CD4-positive, alpha-beta T cell (primary cell): ENCODE data around the gene NR5A1. TPM values are rescaled to one million over a fixed set of nuclear protein-coding genes. Genes with fewer than 3 reads are reported as not detected.

ENCODE experiments used
- ATAC-seq: fragments of 200-7000 bp; cut with Tn5 transposase; one replicate; pipeline ENCODE4 v1.10.0; 2022; ENCODE audit warnings: mild to moderate bottlenecking; ENCODE audit not compliant: poor library complexity
- CTCF ChIA-PET: fragments of 350-600 bp; sonication (Branson Sonifier 250); formaldehyde crosslinking; loops from one replicate; lab custom pipeline; 2021; ENCODE audit warnings: antibody characterized with exemption, inconsistent platforms; lab: Charles Lee
- POLR2A ChIA-PET: fragments of 350-600 bp; sonication (Branson Sonifier 250); formaldehyde crosslinking; loops from one replicate; lab custom pipeline; 2021; ENCODE audit warnings: antibody characterized with exemption, inconsistent platforms; lab: Charles Lee
- DNase-seq, 14 experiments: peaks; one replicate each; pipeline ENCODE4 v3.0.0-alpha.2; 2013 to 2020; ENCODE audit warnings: mixed read lengths in 2 of 14
- H3K27ac ChIP-seq, 2 donors: one replicate each; pipeline versions ENCODE4 v1.5.1 to v1.7.0; 2013; ENCODE audit warnings: low read length in 2 of 2, low read depth in 1 of 2, mild to moderate bottlenecking in 1 of 2
- H3K27me3 ChIP-seq, 2 experiments: 1 replicate in 1 of 2; 2 replicates in 1 of 2; pipeline versions ENCODE4 v1.6.1 to v1.7.0; 2013; ENCODE audit warnings: low read length in 2 of 2, control low read depth in 1 of 2, mild to moderate bottlenecking in 1 of 2, moderate library complexity in 1 of 2; ENCODE audit not compliant: insufficient read depth in 2 of 2, control insufficient read depth in 1 of 2
- H3K36me3 ChIP-seq: one replicate; pipeline ENCODE4 v1.6.1; 2013; ENCODE audit warnings: low read length, control low read depth; ENCODE audit not compliant: insufficient read depth
- H3K4me1 ChIP-seq: one replicate; pipeline ENCODE4 v1.6.1; 2013; ENCODE audit warnings: low read length, control low read depth; ENCODE audit not compliant: insufficient read depth
- H3K4me3 ChIP-seq: one replicate; pipeline ENCODE4 v1.5.1; 2013; ENCODE audit warnings: mild to moderate bottlenecking, low read length, moderate library complexity
- H3K9me3 ChIP-seq, 2 experiments: 1 replicate in 1 of 2; 2 replicates in 1 of 2; pipeline versions ENCODE4 v1.6.1 to v1.7.0; 2013; ENCODE audit warnings: low read length in 2 of 2, mild to moderate bottlenecking in 2 of 2, control low read depth in 1 of 2, moderate library complexity in 1 of 2; ENCODE audit not compliant: control insufficient read depth in 1 of 2, insufficient read depth in 1 of 2
- H3K27ac Mint-ChIP-seq: one replicate; pipeline ENCODE4 v1.8.0; 2020; ENCODE audit warnings: mixed read lengths
- H3K27me3 Mint-ChIP-seq: one replicate; pipeline ENCODE4 v1.8.0; 2021; ENCODE audit warnings: mixed read lengths
- H3K36me3 Mint-ChIP-seq: one replicate; pipeline ENCODE4 v1.8.0; 2021; ENCODE audit warnings: low read depth, mixed read lengths
- H3K4me1 Mint-ChIP-seq: one replicate; pipeline ENCODE4 v1.8.0; 2021; ENCODE audit warnings: low read depth, mixed read lengths
- H3K4me3 Mint-ChIP-seq: one replicate; pipeline ENCODE4 v1.8.0; 2020; ENCODE audit warnings: mild to moderate bottlenecking, mixed read lengths
- H3K9me3 Mint-ChIP-seq: one replicate; pipeline ENCODE4 v1.8.0; 2020; ENCODE audit warnings: mixed read lengths
- intact Hi-C, 2 experiments: fragments of 100-400 bp; cut with DNase I in 1 of 2; cut with micrococcal nuclease in 1 of 2; formaldehyde crosslinking; loops; one replicate each; pipeline versions ENCODE4 v1.15.1 to v1.9.0; 2023 to 2025; cut with DNase I, micrococcal nuclease
- total RNA-seq, 174 experiments: library from RNA in 2 of 174; stranded (reverse) in 2 of 174; gene quantifications; one replicate each; pipeline ENCODE4 v1.2.3 and lab custom pipeline; 2021 to 2026
- TF ChIP-seq, protein P1 (sequence below): fragments of 200-600 bp; IDR thresholded peaks from one replicate; pipeline ENCODE4 v1.8.0; 2022; ENCODE audit warnings: antibody characterized with exemption, mild to moderate bottlenecking

Gene NR5A1
- total RNA-seq, 2 experiments from 2014 or later, result not detected

DNA sequence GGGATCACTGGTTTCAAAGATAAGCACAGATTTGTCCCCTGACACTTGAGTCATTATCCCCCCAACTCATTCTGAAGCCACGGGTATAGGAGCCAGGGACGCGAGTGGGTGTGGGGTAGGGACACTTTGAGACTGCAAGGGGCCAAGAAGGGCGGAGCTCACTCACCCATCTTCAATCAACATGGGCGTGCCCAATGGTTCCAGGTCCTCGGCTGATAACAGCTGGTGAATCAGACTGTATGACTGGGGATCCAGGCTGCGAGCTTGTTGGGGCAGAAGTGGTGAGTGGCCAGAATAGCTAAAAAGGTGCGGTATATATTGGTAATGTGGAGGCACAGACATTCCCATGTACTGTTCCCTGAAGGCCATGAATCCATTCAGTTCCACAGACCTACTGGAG lies 30.7 kb upstream of the NR5A1 start:
- no peaks in the 10 kb centered on the region for H3K4me1 Mint-ChIP-seq
- ChIA-PET CTCF (interaction anchor here (1.1 kb wide), 1 partner anchor 994 kb away, joined by 3 read pairs; no protein-coding TSS in a partner anchor), POLR2A (no interaction called here)
- H3K27ac Mint-ChIP-seq, result no peak overlapping the region
- no peak overlapping the region for H3K4me3 ChIP-seq
- no peaks in the 10 kb centered on the region for H3K9me3 ChIP-seq
- H3K36me3 Mint-ChIP-seq, result no peaks in the 10 kb centered on the region
- H3K27ac ChIP-seq, result no peak overlapping the region
- H3K4me1 ChIP-seq, result no peaks in the 10 kb centered on the region
- no peak overlapping the region for H3K4me3 Mint-ChIP-seq
- intact Hi-C loops, result loop anchor here in 1 of 2 experiments (5.0 kb wide), 2 partner anchors 411 to 991 kb away; no protein-coding TSS in a partner anchor
- DNase-seq (no peak), ATAC-seq (no peak)
- H3K36me3 ChIP-seq, result no peaks in the 10 kb centered on the region
- TF ChIP-seq, protein P1, sequence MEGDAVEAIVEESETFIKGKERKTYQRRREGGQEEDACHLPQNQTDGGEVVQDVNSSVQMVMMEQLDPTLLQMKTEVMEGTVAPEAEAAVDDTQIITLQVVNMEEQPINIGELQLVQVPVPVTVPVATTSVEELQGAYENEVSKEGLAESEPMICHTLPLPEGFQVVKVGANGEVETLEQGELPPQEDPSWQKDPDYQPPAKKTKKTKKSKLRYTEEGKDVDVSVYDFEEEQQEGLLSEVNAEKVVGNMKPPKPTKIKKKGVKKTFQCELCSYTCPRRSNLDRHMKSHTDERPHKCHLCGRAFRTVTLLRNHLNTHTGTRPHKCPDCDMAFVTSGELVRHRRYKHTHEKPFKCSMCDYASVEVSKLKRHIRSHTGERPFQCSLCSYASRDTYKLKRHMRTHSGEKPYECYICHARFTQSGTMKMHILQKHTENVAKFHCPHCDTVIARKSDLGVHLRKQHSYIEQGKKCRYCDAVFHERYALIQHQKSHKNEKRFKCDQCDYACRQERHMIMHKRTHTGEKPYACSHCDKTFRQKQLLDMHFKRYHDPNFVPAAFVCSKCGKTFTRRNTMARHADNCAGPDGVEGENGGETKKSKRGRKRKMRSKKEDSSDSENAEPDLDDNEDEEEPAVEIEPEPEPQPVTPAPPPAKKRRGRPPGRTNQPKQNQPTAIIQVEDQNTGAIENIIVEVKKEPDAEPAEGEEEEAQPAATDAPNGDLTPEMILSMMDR, result no peak
- H3K27me3 Mint-ChIP-seq, result peaks cover 4% of the 10 kb centered on the region
- H3K27me3 ChIP-seq, result no peaks in the 10 kb centered on the region
- H3K9me3 Mint-ChIP-seq, result no peaks in the 10 kb centered on the region

DNA sequence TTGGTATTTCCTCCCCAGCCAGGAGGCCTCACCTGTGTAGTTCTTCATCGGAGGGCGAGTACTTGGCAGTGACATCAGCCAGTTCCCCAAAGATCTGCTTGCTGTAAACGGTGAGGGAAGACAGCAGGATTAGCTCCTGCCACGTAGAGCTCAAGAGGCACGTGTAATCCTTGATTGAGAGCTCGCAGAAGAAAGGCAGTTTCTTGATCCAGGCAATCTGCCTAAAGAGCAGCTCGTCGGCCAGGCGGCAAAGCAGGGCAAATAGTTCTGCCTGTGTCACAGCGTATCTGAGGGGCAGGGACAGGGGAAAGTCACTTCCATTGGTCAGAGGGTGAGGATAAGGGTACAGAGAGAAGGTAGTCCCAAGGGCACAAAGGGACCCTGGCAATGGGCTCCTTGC lies 28.6 kb upstream of the NR5A1 start:
- no peaks in the 10 kb centered on the region for H3K36me3 Mint-ChIP-seq

DNA sequence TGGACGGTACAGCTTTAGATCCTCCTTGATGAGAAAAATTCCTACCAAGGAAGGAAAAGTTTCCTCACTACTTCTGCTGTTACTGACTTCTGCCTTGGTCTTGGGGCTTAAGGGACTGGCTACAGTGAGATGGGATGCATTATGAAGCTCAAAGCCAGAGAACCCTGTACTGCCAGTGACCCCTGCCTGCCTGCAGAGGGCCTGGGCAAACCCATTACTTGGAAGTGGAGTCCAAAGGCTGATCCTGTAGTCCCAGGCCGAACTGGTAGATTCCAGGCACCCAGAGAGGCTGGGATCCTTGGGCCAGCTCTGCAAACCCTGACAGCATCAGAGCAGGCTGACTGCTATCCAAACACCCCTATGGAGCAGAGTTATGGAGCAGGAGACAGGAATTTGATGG lies 25.7 kb upstream of the NR5A1 start:
- Histone ChIP-seq H3K4me1 (no peaks in the 10 kb centered on the region), H3K27ac (no peak overlapping the region), H3K9me3 (no peaks in the 10 kb centered on the region), H3K4me3 (no peak overlapping the region), H3K27me3 (no peaks in the 10 kb centered on the region), H3K36me3 (no peaks in the 10 kb centered on the region)
- Mint-ChIP-seq H3K4me3 (no peak overlapping the region), H3K9me3 (no peaks in the 10 kb centered on the region), H3K27ac (no peak overlapping the region), H3K27me3 (peaks cover 4% of the 10 kb centered on the region), H3K36me3 (no peaks in the 10 kb centered on the region), H3K4me1 (no peaks in the 10 kb centered on the region)
- ATAC-seq (no peak), DNase-seq (no peak)
- CTCF ChIA-PET, result no interaction called here
- POLR2A ChIA-PET, result no interaction called here
- intact Hi-C loops, result no loop called here
- TF ChIP-seq, protein P1, result no peak

More for the DNA sequence above, 28.6 kb upstream of the NR5A1 start:
- Histone ChIP-seq H3K27me3 (no peaks in the 10 kb centered on the region), H3K27ac (no peak overlapping the region), H3K36me3 (no peaks in the 10 kb centered on the region), H3K4me1 (no peaks in the 10 kb centered on the region), H3K9me3 (no peaks in the 10 kb centered on the region), H3K4me3 (no peak overlapping the region)
- no peaks in the 10 kb centered on the region for H3K4me1 Mint-ChIP-seq
- H3K4me3 Mint-ChIP-seq, result no peak overlapping the region
- TF ChIP-seq, protein P1, result no peak
- peaks cover 4% of the 10 kb centered on the region for H3K27me3 Mint-ChIP-seq
- ChIA-PET CTCF (interaction anchor here (1.0 kb wide), 1 partner anchor 28 kb away, joined by 4 read pairs; no protein-coding TSS in a partner anchor), POLR2A (no interaction called here)
- H3K9me3 Mint-ChIP-seq, result no peaks in the 10 kb centered on the region
- DNase-seq (no peak), ATAC-seq (no peak)
- intact Hi-C loops, result loop anchor here in 1 of 2 experiments (1.0 to 5.0 kb wide), 3 partner anchors 117 to 989 kb away; no protein-coding TSS in a partner anchor
- no peak overlapping the region for H3K27ac Mint-ChIP-seq
